ENCODE results near the gene FOXP2. TPM values are rescaled to one million over a fixed set of nuclear protein-coding genes. Genes with fewer than 3 reads are reported as not detected.
"Not testable (repeated sequence)": the region's sequence is repeated elsewhere in the genome, so short reads cannot be mapped to it uniquely, and the experiment has no call there.

Gene FOXP2
- total RNA-seq, 1 donor from 2014 or later, result 13.9 TPM

DNA sequence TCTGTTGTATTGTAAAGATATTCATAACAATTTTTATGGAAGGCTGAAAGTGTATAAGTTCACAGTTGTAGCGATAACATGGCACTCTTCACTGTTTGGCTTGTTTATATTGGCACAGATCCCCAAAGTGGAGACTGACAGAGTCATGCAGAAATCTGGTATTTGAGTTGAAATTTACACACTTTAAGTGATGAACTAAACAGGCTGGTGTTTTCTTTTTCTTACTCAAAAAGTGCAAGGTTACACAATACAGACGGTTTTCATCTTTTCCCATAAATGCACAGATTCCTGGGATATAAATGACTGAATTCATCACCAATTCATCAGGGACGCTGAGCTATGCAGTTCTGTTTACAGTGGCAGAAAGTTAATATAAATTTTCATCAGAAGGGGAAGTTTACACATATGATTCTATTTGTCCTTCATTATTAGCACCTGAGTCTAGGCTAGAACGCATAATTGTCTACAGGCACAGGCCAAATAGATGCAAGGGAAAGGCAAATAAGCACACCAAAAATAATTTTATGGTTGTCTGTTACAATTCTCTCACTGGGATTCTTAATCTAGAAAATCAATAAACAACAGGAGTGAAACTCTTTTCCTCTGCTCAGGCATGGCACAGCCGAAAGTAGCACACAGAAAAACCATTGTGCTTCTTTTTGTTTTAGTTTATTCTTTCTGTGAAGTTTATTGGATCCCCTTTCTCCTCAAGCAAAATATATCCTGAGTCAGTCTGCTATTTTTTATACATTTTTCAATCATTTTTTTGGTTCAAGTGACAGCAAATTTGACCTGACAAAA, 88.0 kb downstream of the FOXP2 start:
- no peaks in the 10 kb centered on the region for H3K36me3 Mint-ChIP-seq

DNA sequence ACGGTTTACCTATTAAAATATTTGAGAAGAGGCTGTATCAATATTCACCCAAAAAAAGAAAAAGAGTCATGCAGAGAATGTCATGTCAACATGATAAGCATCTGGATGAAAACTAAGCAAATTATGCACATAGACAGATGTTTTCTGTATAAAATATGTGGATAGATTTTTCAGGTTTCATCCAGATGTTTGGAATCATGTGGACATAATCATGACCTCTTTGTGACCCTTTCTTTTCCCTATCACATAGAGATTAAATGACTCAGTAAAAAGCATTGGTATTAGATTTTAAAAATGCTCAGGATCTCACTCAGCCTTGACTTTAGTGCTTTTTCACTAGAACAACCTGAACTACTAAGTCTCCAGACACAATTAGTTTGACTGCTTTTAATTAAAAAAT, 90.0 kb downstream of the FOXP2 start:
- TF ChIP-seq, protein P1, sequence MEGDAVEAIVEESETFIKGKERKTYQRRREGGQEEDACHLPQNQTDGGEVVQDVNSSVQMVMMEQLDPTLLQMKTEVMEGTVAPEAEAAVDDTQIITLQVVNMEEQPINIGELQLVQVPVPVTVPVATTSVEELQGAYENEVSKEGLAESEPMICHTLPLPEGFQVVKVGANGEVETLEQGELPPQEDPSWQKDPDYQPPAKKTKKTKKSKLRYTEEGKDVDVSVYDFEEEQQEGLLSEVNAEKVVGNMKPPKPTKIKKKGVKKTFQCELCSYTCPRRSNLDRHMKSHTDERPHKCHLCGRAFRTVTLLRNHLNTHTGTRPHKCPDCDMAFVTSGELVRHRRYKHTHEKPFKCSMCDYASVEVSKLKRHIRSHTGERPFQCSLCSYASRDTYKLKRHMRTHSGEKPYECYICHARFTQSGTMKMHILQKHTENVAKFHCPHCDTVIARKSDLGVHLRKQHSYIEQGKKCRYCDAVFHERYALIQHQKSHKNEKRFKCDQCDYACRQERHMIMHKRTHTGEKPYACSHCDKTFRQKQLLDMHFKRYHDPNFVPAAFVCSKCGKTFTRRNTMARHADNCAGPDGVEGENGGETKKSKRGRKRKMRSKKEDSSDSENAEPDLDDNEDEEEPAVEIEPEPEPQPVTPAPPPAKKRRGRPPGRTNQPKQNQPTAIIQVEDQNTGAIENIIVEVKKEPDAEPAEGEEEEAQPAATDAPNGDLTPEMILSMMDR (IDR thresholded peaks at IDR 0.05; ENCODE audit: unreplicated experiment), result no peak
- DNase-seq (ENCODE audit: low spot score in 2 of 2, unreplicated experiment in 2 of 2), result no peak
- Mint-ChIP-seq H3K9me3 (no peaks in the 10 kb centered on the region), H3K36me3 (no peaks in the 10 kb centered on the region), H3K27me3 (ENCODE audit: low read depth) (no peaks in the 10 kb centered on the region), H3K4me3 (no peak overlapping the region), H3K4me1 (peaks cover 19% of the 10 kb centered on the region), H3K27ac (no peak overlapping the region)

More for the DNA sequence above, 88.0 kb downstream of the FOXP2 start:
- Mint-ChIP-seq H3K4me3 (no peak overlapping the region), H3K4me1 (peaks cover 19% of the 10 kb centered on the region), H3K27ac (no peak overlapping the region), H3K9me3 (no peaks in the 10 kb centered on the region), H3K27me3 (ENCODE audit: low read depth) (no peaks in the 10 kb centered on the region)
- TF ChIP-seq, protein P1 (IDR thresholded peaks at IDR 0.05; ENCODE audit: unreplicated experiment), result no peak
- DNase-seq (ENCODE audit: low spot score in 2 of 2, unreplicated experiment in 2 of 2), result no peak

DNA sequence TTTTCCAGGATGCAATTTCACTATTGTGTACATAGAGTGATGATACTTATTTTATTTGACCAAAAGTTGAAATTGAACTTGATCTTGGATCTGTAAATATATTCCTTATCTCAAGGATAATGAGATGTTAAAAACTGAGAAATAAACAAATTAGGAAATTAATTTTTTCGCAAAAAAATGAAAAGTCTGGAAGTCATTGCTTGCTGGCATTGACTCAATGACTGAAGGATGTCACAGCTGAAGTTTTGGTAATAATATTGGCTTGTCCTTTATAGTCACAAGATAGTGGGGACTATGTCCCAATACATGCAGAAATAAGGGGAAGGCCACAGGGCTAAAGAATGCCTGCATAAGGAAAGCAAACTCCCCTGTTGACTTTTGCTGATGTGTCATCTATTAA, 92.8 kb downstream of the FOXP2 start:
- peaks cover 17% of the 10 kb centered on the region for H3K4me1 Mint-ChIP-seq
- no peaks in the 10 kb centered on the region for H3K36me3 Mint-ChIP-seq
- H3K9me3 Mint-ChIP-seq, result peaks cover 4% of the 10 kb centered on the region
- no peaks in the 10 kb centered on the region for H3K27me3 Mint-ChIP-seq (ENCODE audit: low read depth)
- no peak overlapping the region for H3K27ac Mint-ChIP-seq
- H3K4me3 Mint-ChIP-seq, result no peak overlapping the region
- TF ChIP-seq, protein P1 (IDR thresholded peaks at IDR 0.05; ENCODE audit: unreplicated experiment), result no peak
- DNase-seq (ENCODE audit: low spot score in 2 of 2, unreplicated experiment in 2 of 2), result no peak

DNA sequence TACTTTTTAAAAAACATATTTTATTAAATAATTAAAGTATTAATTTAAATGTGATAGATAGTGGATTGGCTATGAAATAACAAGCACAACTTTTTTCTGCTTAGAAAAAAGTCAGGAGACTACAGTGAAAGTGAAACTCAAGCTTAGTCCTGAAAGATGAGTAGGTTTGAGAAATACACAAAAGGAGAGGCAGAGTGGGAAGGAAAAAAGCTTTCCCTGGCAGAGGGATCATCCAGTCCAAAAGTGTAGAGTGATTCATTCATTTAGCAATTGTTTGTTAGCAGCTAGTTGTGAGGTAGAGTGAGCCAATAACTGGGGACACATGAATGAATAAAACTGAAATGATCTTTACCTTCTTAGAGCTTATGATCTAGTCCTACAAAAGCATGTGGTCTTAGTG, 93.5 kb downstream of the FOXP2 start:
- H3K36me3 Mint-ChIP-seq, result no peaks in the 10 kb centered on the region

DNA sequence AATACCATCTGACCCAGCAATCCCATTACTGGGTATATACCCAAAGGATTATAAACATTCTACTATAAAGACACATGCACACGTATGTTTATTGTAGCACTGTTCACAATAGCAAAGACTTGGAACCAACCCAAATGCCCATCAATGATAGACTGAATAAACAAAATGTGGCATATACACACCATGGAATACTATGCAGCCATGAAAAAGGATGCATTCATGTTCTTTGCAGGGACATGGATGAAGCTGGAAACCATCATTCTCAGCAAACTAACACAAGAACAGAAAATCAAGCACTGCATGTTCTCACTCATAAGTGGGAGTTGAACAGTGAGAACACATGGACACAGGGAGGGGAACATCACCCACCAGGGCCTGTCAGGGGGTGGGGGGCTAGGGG, 96.2 kb downstream of the FOXP2 start:
- not testable (repeated sequence) for H3K36me3 Mint-ChIP-seq; H3K4me1 Mint-ChIP-seq; H3K27me3 Mint-ChIP-seq (ENCODE audit: low read depth); H3K27ac Mint-ChIP-seq; H3K9me3 Mint-ChIP-seq; H3K4me3 Mint-ChIP-seq; DNase-seq (ENCODE audit: low spot score in 2 of 2, unreplicated experiment in 2 of 2)

More for the DNA sequence above, 93.5 kb downstream of the FOXP2 start:
- Mint-ChIP-seq H3K4me1 (peaks cover 11% of the 10 kb centered on the region), H3K9me3 (peaks cover 4% of the 10 kb centered on the region), H3K27ac (no peak overlapping the region), H3K27me3 (ENCODE audit: low read depth) (no peaks in the 10 kb centered on the region), H3K4me3 (no peak overlapping the region)
- DNase-seq (ENCODE audit: low spot score in 2 of 2, unreplicated experiment in 2 of 2), result no peak
- TF ChIP-seq, protein P1 (IDR thresholded peaks at IDR 0.05; ENCODE audit: unreplicated experiment), result no peak

DNA sequence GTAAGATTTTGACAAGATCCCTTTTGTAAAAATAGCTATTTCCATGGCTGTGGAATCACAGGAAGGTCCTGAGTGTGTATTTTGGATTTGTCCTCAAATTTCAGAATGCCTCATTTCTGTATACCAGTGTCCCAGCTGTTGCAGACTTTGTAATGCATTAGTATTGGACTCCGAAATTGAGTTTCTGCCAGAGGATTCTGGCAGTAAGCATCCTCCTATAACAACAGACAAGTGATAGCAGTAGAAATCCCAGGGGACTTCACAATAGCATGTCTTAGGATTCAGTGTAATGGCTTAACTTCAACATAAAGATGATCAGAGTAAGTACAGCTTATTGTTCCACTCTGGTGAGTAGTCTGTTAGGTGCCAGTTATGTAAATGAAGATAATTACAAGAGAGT, 104.6 kb downstream of the FOXP2 start:
- DNase-seq (ENCODE audit: low spot score in 2 of 2, unreplicated experiment in 2 of 2), result no peak
- Mint-ChIP-seq H3K27ac (no peak overlapping the region), H3K9me3 (peaks cover 10% of the 10 kb centered on the region), H3K4me3 (no peak overlapping the region), H3K4me1 (no peaks in the 10 kb centered on the region), H3K27me3 (ENCODE audit: low read depth) (no peaks in the 10 kb centered on the region), H3K36me3 (peaks cover 8% of the 10 kb centered on the region)
- TF ChIP-seq, protein P1 (IDR thresholded peaks at IDR 0.05; ENCODE audit: unreplicated experiment), result no peak
